AG04450 (cell line): Measurements from ENCODE around the gene RTN4. TPM values are rescaled to one million over a fixed set of nuclear protein-coding genes. Genes with fewer than 3 reads are reported as not detected.

Experiments used
- CTCF ChIA-PET: fragments of 300-600, 350-600 bp; formaldehyde crosslinking; extraction: SDS; loops from one replicate; lab custom pipeline; 2022; ENCODE audit warnings: antibody characterized with exemption, inconsistent platforms; lab: Charles Lee
- POLR2A ChIA-PET: fragments of 350-600 bp; formaldehyde crosslinking; extraction: SDS; loops from one replicate; lab custom pipeline; 2021; ENCODE audit warnings: antibody characterized with exemption, inconsistent platforms; lab: Yijun Ruan, JAX
- DNase-seq: peaks from one replicate; pipeline ENCODE4 v3.0.0-alpha.2; 2011; ENCODE audit warnings: low read depth, low spot score
- H3K27ac ChIP-seq: one replicate; pipeline ENCODE4 v1.5.1; 2012; ENCODE audit warnings: low read depth, low read length, control low read depth
- H3K27me3 ChIP-seq: one replicate; pipeline ENCODE4 v1.6.0; 2012; ENCODE audit warnings: low read length; ENCODE audit not compliant: control insufficient read depth, insufficient read depth
- H3K4me3 ChIP-seq: 2 replicates; pipeline ENCODE4 v1.5.1; 2011; ENCODE audit warnings: mild to moderate bottlenecking, low read depth, low read length, control low read depth
- H3K9me3 ChIP-seq: 2 replicates; pipeline ENCODE4 v1.5.1; 2012; ENCODE audit warnings: low read length; ENCODE audit not compliant: control insufficient read depth, insufficient read depth
- CTCF ChIP-seq: IDR thresholded peaks from 2 replicates; pipeline ENCODE4 v1.5.1; 2011; ENCODE audit warnings: low read depth, low read length, control low read depth, inconsistent platforms
- polyA plus RNA-seq: library from polyadenylated mRNA; depleted of rRNA; stranded (reverse); fragments of >200 nt; gene quantifications from 2 replicates; pipeline ENCODE4 v1.2.3, GENCODE V29; 2011

Gene RTN4
- polyA plus RNA-seq, 1 experiment, result 668 TPM

GRCh38 chr2:55045780-55046179, 4.5 kb downstream of the RTN4 start:
- peak overlapping the region; percentile 100 for H3K4me3 ChIP-seq
- DNase-seq, result no peak
- POLR2A ChIA-PET, result interaction anchor here (0.6 kb wide), 1 partner anchor 51 kb away, joined by 4 read pairs; no protein-coding TSS in a partner anchor
- no peak for TF ChIP-seq CTCF
- H3K27ac ChIP-seq, result no peak overlapping the region
- no peaks in the 10 kb centered on the region; the same call in 1 of the 2 replicates for H3K9me3 ChIP-seq
- H3K27me3 ChIP-seq, result no peaks in the 10 kb centered on the region
- CTCF ChIA-PET, result interaction anchor here (1.0 to 1.9 kb wide), 4 partner anchors 122 to 146 kb away, joined by 3 to 9 read pairs (median 4); no protein-coding TSS in a partner anchor

GRCh38 chr2:55043841-55044240, 6.4 kb downstream of the RTN4 start:
- ChIA-PET POLR2A (no interaction called here), CTCF (no interaction called here)
- Histone ChIP-seq H3K27me3 (no peaks in the 10 kb centered on the region), H3K27ac (no peak overlapping the region), H3K9me3 (no peaks in the 10 kb centered on the region; the same call in 1 of the 2 replicates), H3K4me3 (peak overlapping the region; percentile 100)
- DNase-seq, result no peak
- TF ChIP-seq CTCF, result no peak

GRCh38 chr2:55038428-55038827, 11.8 kb downstream of the RTN4 start:
- ChIA-PET CTCF (no interaction called here), POLR2A (no interaction called here)
- H3K9me3 ChIP-seq, result no peaks in the 10 kb centered on the region
- H3K4me3 ChIP-seq, result no peak overlapping the region
- no peak for TF ChIP-seq CTCF
- no peaks in the 10 kb centered on the region for H3K27me3 ChIP-seq
- DNase-seq, result no peak
- no peak overlapping the region for H3K27ac ChIP-seq

GRCh38 chr2:55035716-55036115, 14.5 kb downstream of the RTN4 start:
- Histone ChIP-seq H3K27ac (no peak overlapping the region), H3K9me3 (no peaks in the 10 kb centered on the region), H3K27me3 (no peaks in the 10 kb centered on the region), H3K4me3 (no peak overlapping the region)
- TF ChIP-seq CTCF, result no peak
- ChIA-PET CTCF (interaction anchor here (1.0 to 1.4 kb wide), 2 partner anchors 13 to 133 kb away, joined by 3 to 5 read pairs; no protein-coding TSS in a partner anchor), POLR2A (no interaction called here)
- DNase-seq, result no peak

- TF ChIP-seq CTCF, result no peak
- Histone ChIP-seq H3K27me3 (no peaks in the 10 kb centered on the region), H3K4me3 (no peak overlapping the region), H3K9me3 (no peaks in the 10 kb centered on the region), H3K27ac (no peak overlapping the region)
- ChIA-PET CTCF (no interaction called here), POLR2A (interaction anchor here (1.2 kb wide), 1 partner anchor 225 kb away, joined by 3 read pairs; no protein-coding TSS in a partner anchor)
- DNase-seq, result no peak
Measured at GRCh38 chr2:55033921-55034320, 16.3 kb downstream of the RTN4 start.
